A204.1 (cell line): ENCODE results near the gene WT1.
"Not testable (repeated sequence)": the region's sequence is repeated elsewhere in the genome, so short reads cannot be mapped to it uniquely, and the experiment has no call there.

ENCODE experiments used
- FAIRE-seq: peaks from 2 replicates; lab custom pipeline; 2012; peaks lifted over from hg19 to GRCh38; lab: Jason Lieb, UNC

The WT1 gene

DNA sequence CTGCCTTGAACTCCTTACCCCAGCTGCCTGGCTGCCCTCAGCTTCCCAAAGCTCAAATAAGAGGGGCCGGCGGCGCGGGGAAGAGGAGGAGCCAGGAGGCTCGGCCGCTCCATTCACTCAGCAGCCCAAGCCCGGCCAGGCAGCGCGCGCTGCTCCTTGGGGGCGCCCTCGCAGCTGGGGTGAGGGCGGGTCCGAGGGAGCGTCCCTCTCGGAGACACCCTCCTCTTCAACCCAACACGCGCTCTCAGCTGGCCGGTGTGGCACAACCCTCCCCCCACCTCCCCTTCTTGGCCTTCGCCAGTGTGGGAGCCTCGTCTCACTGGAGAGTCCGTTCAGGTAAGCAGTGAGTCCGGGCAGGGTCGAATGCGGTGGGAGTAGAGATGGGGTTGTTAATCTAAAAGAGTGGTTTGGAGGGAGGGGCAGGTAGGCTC lies at the start of gene WT1:
Gene WT1, minus strand, starts transcription at position 29 of the 431 bp plus-strand sequence.
- no peak for FAIRE-seq

DNA sequence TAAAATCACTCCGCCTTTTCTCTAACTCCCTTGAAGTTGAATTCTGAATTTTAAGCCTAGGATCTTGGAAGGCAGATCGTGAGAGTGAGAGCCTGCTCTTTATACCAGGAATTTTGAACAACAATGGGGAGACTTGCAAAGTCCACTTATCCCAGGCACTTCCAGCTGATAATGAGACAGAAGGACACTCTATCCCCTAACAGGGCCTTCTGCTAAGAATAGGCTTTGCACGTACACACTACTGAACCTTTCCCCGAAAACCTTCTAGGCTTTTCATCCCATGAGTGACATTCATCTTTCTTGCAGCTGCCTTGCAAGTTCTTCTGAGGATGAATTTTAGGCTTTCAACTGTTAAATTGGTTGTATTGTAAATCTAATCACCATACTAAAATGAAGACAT lies 44.0 kb upstream of the WT1 start:
- no peak for FAIRE-seq

DNA sequence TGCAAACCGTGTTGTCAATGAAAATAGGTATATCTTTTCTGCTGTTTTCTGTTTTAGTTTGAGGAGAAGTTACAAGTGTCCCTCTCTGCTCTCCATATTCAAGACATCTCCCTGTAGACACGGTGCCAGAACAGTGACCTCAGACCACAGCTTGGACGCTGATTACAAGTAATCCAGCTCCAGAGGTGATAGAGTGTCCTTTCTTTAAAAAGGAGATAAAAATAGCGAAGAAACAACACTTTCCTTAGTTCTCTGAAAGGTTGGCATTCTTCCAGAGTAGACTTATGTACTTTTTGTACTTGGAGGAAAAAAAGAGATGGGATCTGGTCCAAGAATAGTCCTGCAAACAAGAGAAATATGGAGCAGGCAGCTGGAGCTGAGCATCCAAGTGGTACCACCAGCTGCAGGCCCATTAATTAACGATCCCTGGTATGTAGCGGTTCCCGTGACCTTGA lies 43.0 kb upstream of the WT1 start:
- no peak for FAIRE-seq

DNA sequence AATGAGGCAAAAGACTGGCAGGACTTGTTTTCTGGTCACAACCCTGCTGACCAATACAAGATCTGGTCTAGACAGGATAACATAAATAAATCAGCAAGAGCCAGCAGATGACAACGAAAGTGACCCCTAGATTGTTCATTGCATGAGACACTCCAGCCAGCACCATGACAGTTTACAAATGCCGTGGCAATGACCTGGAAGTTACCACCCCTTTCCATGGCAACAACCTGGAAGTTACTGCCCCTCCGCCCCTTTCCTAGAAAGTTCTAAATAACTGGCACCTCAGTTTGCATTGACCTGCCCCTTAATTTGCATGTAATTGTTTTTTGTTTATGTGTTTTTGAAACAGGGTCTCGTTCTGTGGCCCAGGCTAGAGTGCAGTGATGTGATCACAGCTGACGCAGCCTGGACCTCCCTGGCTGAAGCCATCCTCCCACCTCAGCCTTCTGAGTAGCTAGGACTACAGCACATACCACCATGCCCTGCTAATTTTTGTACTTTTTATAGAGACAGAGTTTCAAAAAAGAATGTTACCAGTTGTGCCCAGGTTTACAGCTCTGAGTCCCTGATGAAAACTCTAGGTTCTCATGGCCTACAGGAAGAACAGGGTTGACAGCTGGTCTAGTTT lies 38.1 kb upstream of the WT1 start:
- FAIRE-seq, result no peak

DNA sequence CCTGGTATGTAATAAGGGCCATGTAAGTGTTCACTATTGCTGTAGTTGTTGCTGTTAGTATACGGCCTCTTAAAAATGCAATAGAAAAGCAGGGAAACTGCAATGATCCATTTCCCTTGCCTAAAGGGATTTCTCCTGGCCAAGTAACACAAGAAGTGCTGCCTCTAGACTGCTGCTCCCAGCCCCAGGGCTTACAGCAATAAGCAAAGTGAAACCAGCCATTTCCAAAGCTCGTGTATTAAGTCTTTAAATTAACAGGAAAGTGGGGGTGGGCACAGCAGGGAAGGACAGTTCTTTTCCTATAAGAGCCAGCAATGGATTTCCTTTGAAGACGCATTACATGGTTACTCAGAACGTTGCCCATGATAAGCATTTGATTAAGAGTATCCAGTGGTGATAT lies 36.9 kb upstream of the WT1 start:
- FAIRE-seq, result no peak

DNA sequence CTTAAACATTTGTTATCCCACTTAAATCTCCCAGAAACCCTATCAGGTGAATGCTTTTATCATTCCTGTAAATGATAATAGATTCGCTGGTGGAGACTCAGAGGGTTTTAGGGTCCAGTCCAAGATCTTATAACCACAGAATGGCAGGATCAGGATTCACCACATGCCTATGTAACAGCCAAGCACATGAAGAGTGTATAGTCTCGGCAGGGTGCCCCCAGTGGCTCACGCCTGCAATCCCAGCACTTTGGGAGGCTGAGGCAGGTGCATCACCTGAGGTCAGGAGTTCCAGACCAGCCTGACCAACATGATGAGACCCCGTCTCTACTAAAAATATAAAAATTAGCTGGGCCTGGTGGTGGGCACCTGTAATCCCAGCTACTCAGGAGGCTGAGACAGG lies 36.2 kb upstream of the WT1 start:
- FAIRE-seq, result not testable (repeated sequence)

DNA sequence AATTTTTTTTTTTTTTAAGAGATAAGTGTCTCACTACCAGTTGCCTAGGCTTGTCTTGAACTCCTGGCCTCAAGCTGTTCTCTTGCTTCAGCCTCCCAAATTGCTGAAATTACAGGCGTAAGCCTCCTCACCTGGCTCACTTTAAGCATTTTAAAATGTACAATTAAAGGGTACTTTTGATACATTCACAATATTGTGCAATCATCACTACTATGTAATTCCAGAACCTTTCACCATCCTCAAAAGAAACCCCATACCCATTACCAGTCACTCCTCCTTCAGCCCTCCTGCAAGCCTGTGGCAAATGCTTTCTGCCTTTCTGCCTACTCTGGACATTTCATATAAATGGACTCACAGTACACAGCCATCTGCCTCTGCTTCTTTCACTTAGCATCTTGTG lies 34.5 kb upstream of the WT1 start:
- FAIRE-seq, result no peak

DNA sequence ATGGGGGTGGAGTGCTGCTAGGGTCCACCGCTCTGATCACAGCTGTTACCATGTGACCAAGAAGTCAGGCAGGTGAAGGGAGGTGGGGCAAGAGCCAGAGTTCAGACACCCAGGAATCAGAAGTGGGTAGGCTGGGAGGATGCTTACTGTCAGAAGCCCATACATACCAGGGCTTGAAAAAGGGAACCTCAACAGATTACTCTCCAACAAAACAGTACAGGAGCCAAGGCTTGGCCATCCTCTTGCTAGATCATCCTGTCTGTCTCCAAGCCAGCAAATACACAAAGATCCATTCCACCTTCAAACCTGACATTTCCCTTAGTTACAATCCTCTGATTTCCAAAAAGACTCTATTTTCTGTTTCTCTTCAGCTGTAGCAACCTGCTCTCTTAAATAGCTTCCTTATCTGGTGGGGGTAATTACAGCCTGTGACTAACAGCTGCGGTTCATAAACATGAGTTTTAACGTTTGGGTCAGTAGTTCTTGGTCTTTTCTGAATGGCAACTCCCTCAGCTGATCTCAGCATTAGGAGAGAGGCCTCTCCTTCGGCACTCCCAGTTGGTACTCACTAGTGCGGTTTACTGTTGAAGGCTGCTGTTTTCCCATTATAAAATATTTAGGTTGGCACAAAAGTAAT lies 31.1 kb upstream of the WT1 start:
- FAIRE-seq, result no peak

DNA sequence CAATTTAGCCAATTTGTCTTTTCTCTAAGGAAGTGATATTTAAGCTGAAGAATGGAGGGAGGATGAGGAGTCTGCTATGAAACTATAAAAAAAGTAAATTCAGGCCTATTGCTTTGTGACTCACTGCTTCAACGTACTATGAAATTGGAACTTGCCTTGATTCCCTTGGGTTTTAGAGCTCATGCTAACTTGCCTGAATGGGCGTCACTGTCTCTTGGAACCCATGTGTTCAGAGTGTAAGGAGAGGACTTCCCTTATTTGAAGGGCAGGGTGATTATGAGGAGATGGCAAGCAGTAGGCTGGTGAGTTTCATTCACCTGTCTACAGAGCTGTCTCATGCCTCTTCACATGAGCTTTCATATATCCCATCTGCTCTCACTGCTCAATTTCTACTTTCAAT lies 28.7 kb upstream of the WT1 start:
- FAIRE-seq, result no peak

DNA sequence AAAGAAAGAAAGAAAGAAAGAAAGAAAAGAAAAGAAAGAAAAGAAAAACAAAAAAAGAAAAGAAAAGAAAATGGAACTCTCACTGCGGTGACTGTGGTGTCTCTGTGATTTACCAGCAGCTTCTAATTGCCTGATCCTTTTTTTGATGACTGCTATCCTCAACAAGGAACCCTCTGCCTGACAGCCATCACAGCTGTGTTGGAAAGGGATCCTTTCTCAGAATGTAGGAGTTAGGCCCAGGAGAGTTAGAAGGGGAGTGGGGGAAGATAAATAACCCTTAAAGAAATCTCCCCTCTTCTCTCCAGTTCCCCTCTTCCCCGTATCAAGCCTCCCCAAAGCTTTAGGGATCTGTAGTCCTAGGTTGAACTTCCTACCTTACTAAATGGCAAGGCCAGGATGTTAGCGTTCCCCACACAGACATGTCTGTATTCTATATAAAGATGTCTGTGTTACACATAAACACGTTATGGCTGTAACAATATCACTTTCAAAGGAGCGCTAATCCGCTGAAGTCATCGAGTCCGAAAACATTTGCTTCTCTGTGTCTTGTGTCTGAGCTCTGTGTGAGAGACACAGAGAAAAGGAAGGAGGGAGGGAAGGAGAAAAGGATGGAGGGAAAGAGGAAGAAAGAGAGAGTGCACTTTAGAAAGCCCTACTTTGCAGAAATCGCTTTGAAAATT lies 26.8 kb upstream of the WT1 start:
- FAIRE-seq, result no peak

DNA sequence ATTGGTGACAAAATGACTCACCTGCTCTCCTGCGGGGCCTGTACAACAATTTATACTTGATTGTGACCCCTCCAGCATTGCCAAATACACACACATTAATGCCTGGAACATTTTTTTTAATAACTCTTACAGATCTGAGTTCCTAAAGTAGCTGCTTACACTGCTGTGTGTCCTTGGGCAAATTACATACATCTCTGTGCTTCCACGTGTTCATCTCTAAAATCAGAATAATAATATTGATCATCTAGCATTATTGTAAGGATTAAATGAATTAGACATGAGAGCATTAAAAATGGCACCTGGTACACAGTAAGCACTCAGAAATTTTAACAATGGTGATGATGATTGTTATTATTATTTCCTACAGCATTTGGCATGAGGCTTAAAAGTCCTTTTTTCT lies 21.5 kb upstream of the WT1 start:
- FAIRE-seq, result no peak

DNA sequence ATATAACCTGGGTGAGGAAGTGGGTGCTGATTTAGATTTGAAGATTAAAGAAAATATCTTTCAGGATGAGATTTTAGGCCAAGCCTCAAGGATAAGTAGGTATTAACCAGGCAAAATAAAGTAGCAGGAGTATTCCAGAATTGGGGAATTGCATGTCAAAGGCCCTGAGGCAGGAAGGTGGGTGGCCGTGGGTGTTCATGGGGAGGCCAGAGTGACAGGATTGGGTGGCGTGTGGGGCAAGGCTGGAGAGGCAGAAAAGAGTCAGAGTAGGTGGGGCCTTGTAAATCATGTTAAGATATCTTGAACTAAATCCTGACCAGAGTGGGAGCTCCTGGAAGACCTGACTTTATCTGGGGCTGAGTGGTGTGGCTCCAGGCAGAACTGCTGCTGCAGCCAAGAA lies 19.7 kb upstream of the WT1 start:
- no peak for FAIRE-seq

DNA sequence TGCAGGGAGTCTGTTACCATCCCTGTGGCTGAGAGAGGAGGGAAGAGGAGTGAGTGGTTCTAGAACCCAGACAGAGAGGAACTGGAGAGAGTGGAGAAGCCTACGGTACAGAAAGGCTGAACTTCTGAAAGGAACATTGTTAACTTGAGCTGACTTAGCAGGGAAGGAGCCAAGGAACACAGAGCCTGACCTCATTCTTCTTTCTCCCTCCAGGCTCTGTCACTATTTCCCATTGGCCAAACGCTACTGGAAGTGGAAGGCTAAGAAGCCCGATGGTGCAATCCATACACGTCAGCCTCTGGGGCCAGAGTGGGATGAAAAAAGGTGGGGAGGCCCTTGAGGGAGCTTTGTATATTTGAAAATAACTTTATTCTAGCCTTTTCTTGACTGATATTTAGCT lies 16.5 kb upstream of the WT1 start:
- FAIRE-seq, result no peak

DNA sequence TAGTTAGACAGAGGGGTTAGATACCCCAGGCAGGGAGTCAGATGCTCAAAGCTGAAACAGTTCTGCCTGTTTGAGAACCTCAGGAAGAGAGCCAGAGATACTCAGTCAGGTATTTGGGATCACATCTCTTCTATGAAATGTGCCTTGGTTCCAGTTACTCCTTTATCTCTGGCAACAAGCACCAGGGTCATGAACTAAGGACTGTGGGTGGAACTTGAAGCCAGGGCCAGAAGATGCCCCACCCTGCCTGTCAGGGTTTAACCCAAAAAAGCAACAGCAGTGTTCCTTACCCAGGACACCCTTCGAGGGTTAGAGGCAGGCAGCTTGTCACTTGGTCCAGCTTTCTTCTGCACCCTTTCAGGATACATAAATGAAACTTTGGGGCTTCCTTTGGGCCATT lies 15.0 kb upstream of the WT1 start:
- FAIRE-seq, result no peak

DNA sequence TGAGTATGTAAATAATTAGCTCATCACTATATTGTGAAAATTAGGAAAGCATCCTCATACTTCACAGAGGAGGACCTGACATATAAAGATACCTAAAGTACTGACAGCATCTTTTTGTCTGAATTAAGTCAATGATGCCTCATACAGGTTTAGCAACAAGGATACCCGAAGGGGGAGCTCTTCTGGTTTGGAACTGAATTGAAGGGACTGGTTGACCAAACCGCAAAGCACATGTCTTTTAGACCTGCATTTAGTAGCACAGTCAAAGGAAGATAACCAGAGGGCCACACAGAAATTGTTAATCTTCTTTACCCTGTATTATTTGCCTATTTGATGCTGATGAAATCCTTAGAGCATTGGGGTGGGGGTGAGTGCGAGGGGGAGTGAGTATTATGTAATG lies 12.9 kb upstream of the WT1 start:
- FAIRE-seq, result peak; percentile 76

DNA sequence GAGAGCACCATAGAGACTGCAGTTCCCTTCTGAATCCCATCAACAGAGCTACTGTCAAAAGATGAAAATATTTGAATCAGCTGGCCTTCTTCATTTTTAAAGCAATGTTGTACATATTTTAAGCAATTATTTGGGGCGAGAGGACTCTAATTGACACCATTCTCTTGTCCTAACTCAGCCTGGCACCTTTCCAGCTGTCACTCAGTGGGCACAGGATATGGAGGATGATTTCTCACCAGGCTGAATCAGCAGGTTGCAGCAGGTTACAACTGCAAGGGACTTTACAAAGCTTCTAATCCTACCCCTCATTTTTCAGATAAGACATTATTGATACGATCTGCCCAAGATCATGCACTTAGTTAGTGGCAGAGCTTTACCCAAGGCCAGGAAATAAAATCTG lies 11.9 kb upstream of the WT1 start:
- FAIRE-seq, result no peak

DNA sequence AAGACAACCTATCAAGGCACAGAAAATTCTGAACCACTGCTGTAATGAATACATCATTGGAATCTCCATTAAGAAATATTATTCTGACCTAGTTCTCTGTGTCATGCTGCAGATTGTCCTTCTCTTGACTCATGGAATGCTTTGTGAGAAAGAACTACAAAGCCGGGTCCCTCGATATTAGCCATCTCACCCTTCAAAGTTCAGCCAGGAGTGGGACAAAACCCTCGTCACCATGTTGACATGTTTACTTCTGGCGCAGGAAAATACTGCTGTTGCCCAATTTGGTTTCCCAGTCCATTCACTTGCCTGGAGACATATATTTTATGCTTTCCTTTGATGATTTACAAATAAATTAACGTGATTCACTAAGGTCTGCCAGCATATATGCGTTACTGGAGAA lies 10.9 kb upstream of the WT1 start:
- no peak for FAIRE-seq

DNA sequence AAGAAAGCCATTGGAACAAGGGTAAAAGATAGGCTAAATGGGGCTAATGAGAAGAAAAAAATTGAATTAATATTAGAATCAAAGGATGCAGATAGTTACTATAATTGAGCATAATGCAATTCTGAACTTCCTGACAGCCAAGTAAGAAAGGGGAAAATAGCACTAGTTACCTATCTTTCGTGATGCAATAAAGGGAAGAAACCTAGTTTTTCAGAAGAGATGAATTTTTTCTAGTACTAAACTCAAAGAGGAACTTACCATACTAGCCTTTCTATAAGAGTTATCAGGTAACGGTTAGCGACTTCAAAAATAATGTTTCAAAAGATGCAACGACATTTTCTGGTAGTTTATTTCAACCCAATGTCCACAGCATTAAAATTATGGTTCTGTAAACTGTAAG lies 8.8 kb upstream of the WT1 start:
- FAIRE-seq, result no peak

DNA sequence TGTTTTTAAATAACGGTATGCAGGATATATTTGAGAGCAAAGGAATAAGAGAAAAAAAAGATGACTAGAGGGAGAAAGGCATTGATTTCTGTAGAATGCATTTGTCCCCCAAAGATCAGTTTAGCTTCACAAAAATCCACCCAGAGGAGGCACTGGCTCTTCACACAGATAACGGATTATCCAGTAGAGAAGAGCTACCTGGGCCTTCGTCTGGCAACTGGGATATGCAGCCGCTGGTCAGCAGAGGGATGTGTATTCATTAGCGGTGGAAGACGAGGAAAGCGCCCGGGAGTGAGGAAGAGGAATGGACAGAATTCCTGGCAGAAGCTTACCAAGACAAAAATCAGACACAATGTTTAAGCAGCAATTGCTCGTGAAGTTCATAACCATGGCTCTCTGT lies 5.6 kb upstream of the WT1 start:
- FAIRE-seq, result no peak

DNA sequence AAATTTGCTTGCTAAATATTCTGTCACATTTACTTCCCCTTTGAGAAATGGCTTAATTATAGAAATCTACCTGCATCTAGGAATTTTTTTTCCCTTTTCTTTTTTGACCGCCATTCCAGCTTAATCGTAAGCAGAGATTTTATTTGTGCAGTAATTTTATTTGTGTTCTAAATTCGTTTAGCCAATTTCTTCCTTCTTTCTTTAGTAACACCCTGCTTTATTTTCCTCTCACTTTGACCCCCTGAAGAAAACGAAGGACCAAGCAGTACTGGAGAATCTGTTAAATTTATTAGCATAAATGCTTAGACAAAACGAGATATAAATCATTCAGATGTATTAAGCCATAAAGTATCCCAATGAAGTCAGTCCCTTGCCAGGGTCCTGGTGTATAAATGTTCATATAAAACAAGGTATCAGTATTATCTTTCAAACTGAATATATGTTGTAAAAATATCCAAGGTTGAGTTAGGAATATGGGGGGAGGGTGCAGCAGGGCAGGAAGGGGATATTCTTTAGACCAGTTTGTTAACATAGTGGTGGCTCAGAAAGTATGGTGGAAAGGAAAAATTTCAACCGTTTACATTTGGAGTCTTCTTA lies 5.1 kb upstream of the WT1 start:
- FAIRE-seq, result no peak

DNA sequence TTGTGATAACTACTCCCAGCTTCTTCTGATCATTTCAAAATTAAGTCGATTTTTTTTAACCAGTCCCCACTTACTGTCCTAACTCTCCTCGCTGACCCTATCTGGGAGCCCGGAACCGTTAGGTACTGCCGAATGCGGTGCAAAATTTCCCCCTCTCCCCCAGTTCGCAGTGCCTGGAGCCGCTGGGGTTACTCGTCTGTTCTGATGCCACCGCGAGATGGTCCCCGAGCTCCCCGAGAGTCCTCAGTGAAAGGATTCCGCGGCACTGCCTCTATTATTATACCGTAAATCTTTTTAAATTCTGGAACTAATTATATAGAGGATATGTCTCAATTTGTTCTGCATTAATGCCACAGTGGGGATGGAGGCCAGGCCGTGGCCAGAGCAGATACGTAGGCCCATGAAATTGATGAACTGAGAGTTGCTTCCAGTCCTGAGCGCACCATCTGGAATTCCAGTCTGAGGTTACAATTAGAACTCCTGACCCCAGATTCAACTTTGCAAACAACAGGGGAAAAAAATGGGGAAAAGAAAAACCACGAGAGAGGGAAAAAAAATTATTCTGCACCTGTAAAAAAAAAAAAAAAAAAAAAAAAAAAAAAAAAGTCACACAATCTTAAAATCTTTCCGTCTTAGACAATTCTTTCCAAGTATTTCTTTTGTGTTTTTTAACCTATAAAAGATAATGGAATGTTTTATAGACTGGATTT lies 4.3 kb upstream of the WT1 start:
- no peak for FAIRE-seq

DNA sequence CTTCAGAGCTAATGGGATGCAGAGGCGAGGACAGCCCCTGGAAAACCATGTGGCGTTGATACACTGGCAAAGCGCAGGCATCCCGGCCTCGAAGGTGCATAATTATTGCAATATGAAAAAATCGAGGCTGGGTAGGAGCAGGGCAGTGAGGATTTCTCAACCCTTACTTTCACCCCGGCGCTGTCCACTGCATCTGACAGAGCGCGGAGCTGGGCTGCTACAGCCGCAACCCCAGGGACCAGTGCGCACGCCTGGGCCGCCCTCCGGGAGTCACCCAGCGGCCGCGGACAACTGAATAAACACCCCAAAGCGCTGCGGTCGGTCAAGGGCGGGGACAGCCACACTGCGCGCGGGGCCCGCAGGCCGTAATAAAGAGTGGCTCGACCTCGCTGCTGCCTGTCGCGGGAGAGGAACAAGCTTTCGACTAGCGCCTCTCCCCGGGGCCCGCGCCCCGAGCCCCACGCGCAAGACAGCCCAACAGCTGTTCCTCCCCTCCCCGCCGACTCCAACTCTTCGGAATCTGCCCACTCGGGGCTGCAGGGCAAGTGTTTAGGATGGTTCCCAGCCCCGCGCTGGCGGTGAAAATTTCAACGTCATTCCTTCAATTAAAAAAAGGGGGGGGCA lies 3.6 kb upstream of the WT1 start:
- FAIRE-seq, result no peak
